Activated CD8-positive, alpha-beta memory T cell treated with anti-CD3 and anti-CD28 coated beads for 36 hours (primary cell): ENCODE measurements around the gene TNP2. TPM values are rescaled to one million over a fixed set of nuclear protein-coding genes. Genes with fewer than 3 reads are reported as not detected.

Experiments used
- CTCF ChIA-PET: fragments of 350-600 bp; sonication (Branson Sonifier 250); formaldehyde crosslinking; loops from one replicate; lab custom pipeline; 2021; ENCODE audit warnings: antibody characterized with exemption; lab: Charles Lee
- POLR2A ChIA-PET: fragments of 350-600 bp; sonication (Branson Sonifier 250); formaldehyde crosslinking; loops from one replicate; lab custom pipeline; 2021; ENCODE audit warnings: antibody characterized with exemption; lab: Charles Lee
- total RNA-seq, 2 experiments: library from RNA; stranded (reverse); gene quantifications; one replicate each; pipeline ENCODE4 v1.2.3, GENCODE V29; 2021

TNP2 gene
- total RNA-seq, 2 experiments from 2014 or later, result not detected

DNA sequence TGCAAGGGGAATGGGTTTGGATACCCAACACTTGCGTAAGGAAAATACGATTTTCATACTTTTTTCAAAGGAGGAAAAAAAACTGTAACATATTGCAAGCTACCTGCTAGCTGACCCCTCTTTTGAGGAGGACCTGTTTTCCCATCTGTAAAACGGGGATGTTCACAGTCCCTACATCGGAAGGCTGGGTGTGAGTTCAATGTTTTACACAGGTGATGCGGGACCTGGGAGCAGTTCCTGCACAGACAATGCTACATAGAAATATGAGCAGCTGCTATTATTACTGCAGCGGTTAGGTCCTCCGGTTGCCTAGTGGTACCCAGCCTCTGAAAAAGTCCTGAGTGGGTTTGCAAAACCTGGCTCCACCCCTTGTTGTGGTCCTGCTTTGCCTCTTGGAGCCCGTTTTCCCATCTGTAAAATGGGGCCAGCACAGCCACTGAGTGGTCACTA lies 16.6 kb downstream of the TNP2 start:
- ChIA-PET CTCF (interaction anchor here (0.9 to 8.7 kb wide), 10 partner anchors 10 to 295 kb away, joined by 3 to 85 read pairs (median 4); no protein-coding TSS in a partner anchor), POLR2A (interaction anchor here (0.6 to 2.8 kb wide), 17 partner anchors 11 to 308 kb away, joined by 3 to 39 read pairs (median 5); partner anchors contain the start of gene CLEC16A)

DNA sequence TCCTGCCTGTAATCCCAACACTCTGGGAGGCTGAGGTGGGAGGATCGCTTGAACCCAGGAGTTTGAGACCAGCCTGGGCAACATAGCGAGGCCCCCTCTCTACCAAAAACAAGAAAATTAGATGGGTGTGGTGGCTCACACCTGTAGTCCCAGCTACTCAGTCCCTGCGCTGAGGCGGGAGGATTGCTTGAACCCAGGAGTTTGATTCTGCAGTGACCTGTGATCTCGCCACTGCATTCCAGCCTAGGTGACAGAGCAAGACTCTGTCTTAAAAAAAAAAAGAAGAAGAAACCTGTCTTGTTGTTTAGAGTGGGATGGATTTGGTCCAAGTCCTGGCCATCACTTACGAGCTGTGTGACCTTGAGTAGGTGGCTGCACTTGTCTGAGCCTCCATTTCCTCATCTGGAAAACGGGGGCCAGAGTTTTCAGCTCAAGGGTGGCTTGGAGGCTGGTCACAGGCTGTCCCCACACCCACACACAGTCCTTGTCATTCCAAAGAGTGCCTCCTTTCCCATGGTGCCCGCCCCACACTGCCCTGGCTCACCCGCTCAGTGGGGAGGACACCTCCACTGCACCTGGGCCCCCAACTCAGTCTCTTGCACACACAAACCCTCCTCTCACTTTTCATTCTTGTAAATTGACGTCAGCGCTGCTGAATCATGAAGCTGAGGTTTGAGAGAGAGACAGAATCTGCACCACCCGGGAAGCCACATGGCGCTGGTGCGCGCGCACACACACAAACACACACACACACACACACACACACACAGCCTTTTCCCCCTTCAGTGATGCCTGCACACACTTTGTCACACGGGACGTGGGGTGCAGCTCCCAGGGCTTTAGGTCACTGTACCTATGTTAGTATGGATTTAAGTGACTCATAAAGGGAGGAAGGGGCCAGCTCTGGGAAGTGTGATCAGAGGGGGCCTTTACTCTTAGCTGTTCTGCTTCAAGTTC lies 17.3 kb downstream of the TNP2 start:
- ChIA-PET POLR2A (interaction anchor here (0.6 to 2.8 kb wide), 25 partner anchors 11 to 307 kb away, joined by 3 to 39 read pairs (median 4); partner anchors contain the start of gene CLEC16A), CTCF (interaction anchor here (0.6 to 8.7 kb wide), 13 partner anchors 10 to 294 kb away, joined by 3 to 85 read pairs (median 4); no protein-coding TSS in a partner anchor)

DNA sequence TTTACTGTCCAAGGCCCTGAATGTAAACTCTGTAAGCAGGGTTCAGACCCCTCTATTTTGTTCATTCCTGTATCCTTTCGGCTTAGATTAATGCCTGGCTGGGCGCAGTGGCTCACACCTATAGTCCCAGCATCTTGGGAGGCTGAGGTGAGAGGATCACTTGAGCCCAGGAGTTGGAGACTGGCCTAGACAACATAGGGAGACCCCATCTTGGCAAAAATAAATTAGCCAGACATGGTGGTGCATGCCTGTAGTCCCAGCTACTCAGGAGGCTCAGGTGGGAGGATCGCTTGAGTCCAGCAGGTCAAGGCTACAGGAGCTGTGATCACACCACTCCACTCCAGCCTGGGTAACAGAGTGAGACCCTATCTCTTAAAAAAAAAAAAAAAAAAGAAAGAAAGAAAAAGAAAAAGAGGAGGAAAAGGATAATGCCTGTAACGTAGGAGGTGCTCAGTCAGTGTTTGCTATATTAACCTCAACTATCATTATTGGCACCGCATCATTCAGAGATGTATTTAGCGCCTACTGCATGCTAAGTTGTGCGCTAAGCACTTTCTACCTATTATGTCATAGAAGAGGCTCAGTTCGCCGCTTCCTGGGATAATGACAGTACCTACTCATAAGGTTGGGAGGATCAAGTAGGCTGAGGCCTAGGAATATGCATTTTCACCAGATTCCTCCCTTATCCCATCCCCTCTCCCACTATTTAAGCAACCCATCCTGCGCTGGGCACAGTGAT lies 18.2 kb downstream of the TNP2 start:
- ChIA-PET CTCF (interaction anchor here (1.0 to 8.7 kb wide), 5 partner anchors 15 to 285 kb away, joined by 3 to 85 read pairs (median 6); no protein-coding TSS in a partner anchor), POLR2A (interaction anchor here (0.6 to 2.8 kb wide), 14 partner anchors 10 to 306 kb away, joined by 3 to 39 read pairs (median 5); partner anchors contain the start of gene CLEC16A)

DNA sequence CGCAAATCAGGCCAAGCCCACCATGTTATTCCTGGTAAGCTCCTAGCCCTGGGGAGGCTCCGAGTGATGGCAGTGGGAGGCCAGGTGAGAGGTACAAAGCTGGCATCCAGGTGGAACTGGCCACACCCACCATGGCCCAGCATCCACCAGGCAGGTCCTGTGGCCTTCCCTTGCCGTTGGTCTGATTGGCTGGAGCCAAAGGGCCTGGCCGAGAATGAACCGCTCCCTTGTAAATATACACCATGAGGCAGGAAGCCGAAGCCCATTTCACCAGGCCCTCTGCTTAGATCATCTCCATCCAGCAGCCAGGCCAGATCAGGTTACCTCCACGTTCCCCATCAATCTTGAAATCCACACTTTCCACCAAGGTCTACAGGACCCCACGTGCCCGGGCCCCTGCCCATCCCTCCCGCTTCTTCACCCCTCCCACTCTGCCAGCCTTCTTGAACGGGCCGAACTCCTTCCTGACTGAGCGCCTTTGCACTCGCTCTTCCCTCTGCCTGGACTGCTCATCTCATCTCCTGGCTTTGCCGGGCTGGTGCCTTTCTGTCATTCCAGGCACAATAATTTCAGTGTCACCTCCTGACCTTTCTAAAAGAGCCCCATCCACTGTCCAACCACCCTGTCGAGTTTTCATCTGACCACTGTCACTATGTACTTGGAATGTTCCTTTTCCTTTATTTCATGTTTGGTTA lies 18.9 kb downstream of the TNP2 start:
- ChIA-PET CTCF (interaction anchor here (1.0 kb wide), 1 partner anchor 286 kb away, joined by 3 read pairs; no protein-coding TSS in a partner anchor), POLR2A (interaction anchor here (0.7 to 2.8 kb wide), 3 partner anchors 26 to 285 kb away, joined by 5 to 39 read pairs (median 8); no protein-coding TSS in a partner anchor)

- CTCF ChIA-PET, result interaction anchor here (1.0 kb wide), 1 partner anchor 285 kb away, joined by 3 read pairs; no protein-coding TSS in a partner anchor
- POLR2A ChIA-PET, result interaction anchor here (1.1 kb wide), 1 partner anchor 197 kb away, joined by 5 read pairs; no protein-coding TSS in a partner anchor
These were observed 19.7 kb downstream of the TNP2 start for GRCh38 chr16:11249233-11250061.

GRCh38 chr16:11248133-11248532 lies 21.0 kb downstream of the TNP2 start:
- ChIA-PET POLR2A (interaction anchor here (0.6 to 1.5 kb wide), 5 partner anchors 23 to 232 kb away, joined by 3 to 9 read pairs (median 4); no protein-coding TSS in a partner anchor), CTCF (interaction anchor here (0.6 to 3.2 kb wide), 4 partner anchors 12 to 25 kb away, joined by 3 to 9 read pairs (median 3); no protein-coding TSS in a partner anchor)

- ChIA-PET CTCF (interaction anchor here (1.0 to 3.2 kb wide), 6 partner anchors 10 to 282 kb away, joined by 3 to 9 read pairs (median 5); partner anchors contain the start of gene SOCS1), POLR2A (interaction anchor here (0.5 to 1.6 kb wide), 6 partner anchors 8 to 146 kb away, joined by 3 to 6 read pairs (median 4); no protein-coding TSS in a partner anchor)
These were observed 23.1 kb downstream of the TNP2 start for GRCh38 chr16:11245988-11246387.

GRCh38 chr16:11245222-11245737 lies 23.8 kb downstream of the TNP2 start:
- POLR2A ChIA-PET, result interaction anchor here (0.7 to 1.6 kb wide), 2 partner anchors 9 to 12 kb away, joined by 3 to 5 read pairs; no protein-coding TSS in a partner anchor

GRCh38 chr16:11242658-11243057 lies 26.5 kb downstream of the TNP2 start:
- ChIA-PET POLR2A (no interaction called here), CTCF (interaction anchor here (1.4 kb wide), 1 partner anchor 142 kb away, joined by 3 read pairs; no protein-coding TSS in a partner anchor)

More at GRCh38 chr16:11245222-11245737, 23.8 kb downstream of the TNP2 start:
- CTCF ChIA-PET, result interaction anchor here (0.8 to 3.2 kb wide), 7 partner anchors 9 to 282 kb away, joined by 3 to 9 read pairs (median 5); partner anchors contain the start of gene SOCS1

DNA sequence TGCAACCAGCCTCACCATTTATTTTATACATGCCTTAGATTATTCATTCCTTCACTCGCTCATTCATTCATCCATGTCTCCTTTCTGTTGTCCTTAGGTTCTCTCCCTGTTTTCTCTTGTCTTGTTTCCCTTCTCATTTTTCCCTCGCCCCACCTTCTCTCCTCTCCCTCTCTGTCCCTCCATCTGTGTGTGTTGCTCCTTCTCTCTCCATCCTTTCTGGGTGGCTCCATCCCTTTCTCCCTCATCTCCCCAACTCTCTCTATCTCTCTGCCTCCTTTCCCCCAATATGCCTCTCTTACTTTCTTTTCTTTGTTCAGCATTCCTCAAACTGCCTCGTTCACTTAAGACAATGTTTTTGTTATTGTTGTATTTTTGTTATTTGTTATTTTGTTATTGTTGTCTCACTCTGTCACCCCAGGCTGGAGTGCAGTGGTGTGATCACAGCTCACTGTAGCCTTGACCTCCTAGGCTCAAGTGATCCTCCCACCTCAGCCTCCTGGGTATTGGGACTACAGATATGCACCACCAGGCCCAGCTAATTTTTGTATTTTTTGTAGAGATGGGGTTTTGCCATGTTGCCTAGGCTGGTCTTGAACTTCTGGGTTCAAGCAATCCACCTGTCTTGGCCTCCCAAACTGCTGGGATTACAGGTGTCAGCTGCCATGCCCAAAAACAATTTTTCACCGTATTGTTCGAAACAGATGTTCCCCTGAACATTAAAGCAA lies 27.5 kb downstream of the TNP2 start:
- CTCF ChIA-PET, result interaction anchor here (1.4 kb wide), 1 partner anchor 141 kb away, joined by 3 read pairs; no protein-coding TSS in a partner anchor
- POLR2A ChIA-PET, result interaction anchor here (1.1 kb wide), 1 partner anchor 10 kb away, joined by 3 read pairs; no protein-coding TSS in a partner anchor

DNA sequence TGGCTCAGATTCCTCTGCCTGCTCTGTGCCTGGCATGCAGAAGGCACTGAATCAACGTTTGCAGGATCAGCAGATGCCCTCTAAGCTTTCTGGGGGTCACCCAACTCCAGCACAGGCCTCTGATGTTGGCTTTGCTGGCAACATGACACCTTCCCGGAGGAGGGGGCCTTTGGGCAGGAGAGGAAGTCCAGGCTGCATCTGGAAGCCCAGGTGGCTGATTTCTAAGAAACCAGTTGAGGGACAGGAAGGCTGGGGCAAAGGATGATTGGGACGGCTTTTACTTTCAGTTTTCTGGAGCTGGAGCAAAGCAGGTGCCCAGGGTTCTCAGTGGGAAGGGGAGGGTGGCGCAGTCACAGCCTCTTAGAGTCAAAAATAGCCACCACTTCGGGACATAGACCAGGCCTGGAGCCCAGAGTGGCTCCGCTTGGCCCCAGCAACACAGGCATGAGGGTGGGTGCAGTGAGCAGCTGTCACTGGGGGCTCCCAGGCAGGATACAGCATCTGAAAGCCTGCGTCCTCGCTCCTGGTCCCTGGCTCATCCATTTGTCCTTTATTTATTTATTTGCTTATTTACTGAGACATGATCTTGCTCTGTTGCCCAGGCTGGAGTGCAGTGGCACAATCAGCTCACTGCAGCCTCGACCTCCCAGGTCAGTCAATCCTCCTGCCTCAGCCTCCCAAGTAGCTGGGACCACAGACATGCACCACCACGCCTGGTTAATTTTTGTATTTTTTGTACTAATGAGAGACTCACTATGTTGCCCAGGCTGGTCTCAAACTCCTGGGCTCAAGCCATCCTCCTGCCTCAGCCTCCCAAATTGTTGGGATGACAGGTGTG lies 28.3 kb downstream of the TNP2 start:
- CTCF ChIA-PET, result interaction anchor here (1.1 kb wide), 1 partner anchor 16 kb away, joined by 4 read pairs; no protein-coding TSS in a partner anchor
- POLR2A ChIA-PET, result interaction anchor here (1.1 kb wide), 1 partner anchor 11 kb away, joined by 3 read pairs; no protein-coding TSS in a partner anchor

DNA sequence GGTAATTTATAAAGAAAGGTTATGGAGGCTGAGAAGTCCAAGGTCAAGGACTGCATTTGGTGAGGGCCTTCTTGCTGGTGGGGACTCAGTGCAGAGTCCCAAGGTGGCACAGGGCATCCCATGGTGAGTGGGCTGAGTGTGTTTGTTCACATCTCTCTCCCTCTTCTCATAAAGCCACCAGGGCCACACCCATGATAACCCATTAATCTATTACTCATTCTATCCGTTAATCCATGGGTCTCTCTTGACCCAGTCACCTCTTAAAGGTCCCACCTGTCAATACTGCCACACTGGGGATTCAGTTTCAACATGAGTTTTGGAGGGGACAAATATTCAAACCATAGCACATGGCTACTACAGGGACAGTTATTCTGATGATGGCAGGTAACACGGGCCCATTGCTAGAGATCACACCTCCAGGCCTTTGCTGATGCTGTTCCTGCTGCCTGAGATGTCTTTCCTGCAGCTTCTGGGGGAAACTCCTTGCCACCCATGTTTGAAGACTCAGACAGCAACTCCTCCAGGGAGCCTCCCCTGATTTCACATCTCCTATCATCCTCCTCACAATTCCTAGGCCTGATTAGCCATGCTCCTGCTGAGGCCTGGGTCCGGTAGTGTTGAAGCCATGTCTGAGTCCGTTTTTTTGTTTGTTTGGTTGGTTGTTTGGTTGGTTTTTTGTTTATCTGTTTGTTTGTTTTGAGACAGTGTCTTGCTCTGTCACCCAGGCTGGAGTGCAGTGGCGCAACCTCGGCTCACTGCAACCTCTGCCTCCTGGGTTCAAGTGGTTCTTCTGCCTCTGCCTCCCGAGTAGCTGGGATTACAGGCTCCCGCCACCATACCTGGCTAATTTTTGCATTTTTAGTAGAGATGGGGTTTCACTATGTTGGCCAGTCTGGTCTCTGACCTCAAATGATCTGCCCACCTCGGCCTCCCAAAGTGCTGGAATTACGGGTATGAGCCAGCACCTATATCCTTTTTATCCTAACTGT lies 29.2 kb downstream of the TNP2 start:
- ChIA-PET POLR2A (interaction anchor here (0.7 kb wide), 1 partner anchor 135 kb away, joined by 6 read pairs; no protein-coding TSS in a partner anchor), CTCF (interaction anchor here (1.1 kb wide), 1 partner anchor 15 kb away, joined by 4 read pairs; no protein-coding TSS in a partner anchor)
